CD1c-positive myeloid dendritic cell (primary cell): ENCODE results near the gene SLC17A5.
"Not testable (repeated sequence)": the region's sequence is repeated elsewhere in the genome, so short reads cannot be mapped to it uniquely, and the experiment has no call there.

Experiments used
- DNase-seq: peaks from one replicate; pipeline ENCODE4 v3.0.0-alpha.2; 2016; ENCODE audit errors: extremely low spot score

Gene SLC17A5

GRCh38 chr6:73653571-73654424, at the start of gene SLC17A5:
SLC17A5 (minus strand) TSS chr6:73653992; CDS start chr6:73653886, 106 bp downstream.
- peak; percentile 97 for DNase-seq

- DNase-seq, result no peak
These were observed 49.7 kb upstream of the SLC17A5 start for GRCh38 chr6:73703466-73703865.

GRCh38 chr6:73702444-73702843, 48.7 kb upstream of the SLC17A5 start:
- DNase-seq, result no peak

- DNase-seq, result no peak
These were observed 46.1 kb upstream of the SLC17A5 start for GRCh38 chr6:73699676-73700459.

- peak; percentile 29 for DNase-seq
These were observed 43.3 kb upstream of the SLC17A5 start for GRCh38 chr6:73696966-73697655.

GRCh38 chr6:73695619-73696421, 42.0 kb upstream of the SLC17A5 start, which contains the start of gene CD109:
CD109 (plus strand) TSS chr6:73696203; CDS start chr6:73696216, 13 bp downstream.
- peak; percentile 91 for DNase-seq

GRCh38 chr6:73694711-73695411, 41.1 kb upstream of the SLC17A5 start:
- DNase-seq, result peak; percentile 47

GRCh38 chr6:73691512-73691911, 37.7 kb upstream of the SLC17A5 start:
- DNase-seq, result no peak

GRCh38 chr6:73690056-73690455, 36.3 kb upstream of the SLC17A5 start:
- peak; percentile 49 for DNase-seq

- DNase-seq, result no peak
These were observed 34.6 kb upstream of the SLC17A5 start for GRCh38 chr6:73688351-73688750.

GRCh38 chr6:73683574-73683973, 29.8 kb upstream of the SLC17A5 start:
- DNase-seq, result not testable (repeated sequence)

GRCh38 chr6:73680289-73680918, 26.6 kb upstream of the SLC17A5 start:
- DNase-seq, result no peak

GRCh38 chr6:73679846-73680245, 26.1 kb upstream of the SLC17A5 start:
- DNase-seq, result not testable (repeated sequence)

- no peak for DNase-seq
These were observed 25.2 kb upstream of the SLC17A5 start for GRCh38 chr6:73679009-73679408.

- peak; percentile 88 for DNase-seq
These were observed 21.8 kb upstream of the SLC17A5 start for GRCh38 chr6:73675466-73676098.

GRCh38 chr6:73671911-73672685, 18.3 kb upstream of the SLC17A5 start:
- DNase-seq, result peak; percentile 72

GRCh38 chr6:73669005-73669404, 15.2 kb upstream of the SLC17A5 start:
- DNase-seq, result no peak

- DNase-seq, result no peak
These were observed 14.0 kb upstream of the SLC17A5 start for GRCh38 chr6:73667798-73668197.

GRCh38 chr6:73666393-73666792, 12.6 kb upstream of the SLC17A5 start:
- no peak for DNase-seq
